HG03520 (cell line): ENCODE measurements around the gene NUDCD2.
"Not testable (repeated sequence)": the region's sequence is repeated elsewhere in the genome, so short reads cannot be mapped to it uniquely, and the experiment has no call there.

Source experiments
- ATAC-seq: cut with Tn5 transposase; IDR thresholded peaks from one replicate; pipeline ENCODE4 v1.9.1; 2021; ENCODE audit warnings: mild to moderate bottlenecking, moderate library complexity; ENCODE audit not compliant: unreplicated experiment

The NUDCD2 gene

DNA sequence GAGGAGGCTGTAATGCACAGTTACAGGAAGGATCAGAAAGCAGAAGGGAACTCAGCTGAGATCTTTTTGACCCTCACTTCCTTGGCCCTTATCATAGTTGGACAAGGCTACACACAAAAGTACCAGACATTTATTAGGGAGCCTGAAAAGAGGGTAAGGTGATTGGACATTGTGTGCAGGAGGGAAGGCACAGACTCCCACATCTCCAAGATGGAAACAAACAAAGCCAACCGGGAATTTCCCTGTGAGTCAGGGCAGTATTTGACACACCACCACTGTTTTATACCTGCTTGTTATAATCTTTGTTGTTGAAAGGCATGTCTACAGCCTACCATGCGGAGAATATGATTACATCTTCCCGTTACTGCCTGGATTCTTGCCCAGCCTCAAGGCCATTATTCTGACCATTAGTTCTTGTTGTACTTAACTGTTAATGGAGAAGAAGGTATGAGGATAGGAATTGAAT, 25.5 kb downstream of the NUDCD2 start:
- ATAC-seq = no peak

DNA sequence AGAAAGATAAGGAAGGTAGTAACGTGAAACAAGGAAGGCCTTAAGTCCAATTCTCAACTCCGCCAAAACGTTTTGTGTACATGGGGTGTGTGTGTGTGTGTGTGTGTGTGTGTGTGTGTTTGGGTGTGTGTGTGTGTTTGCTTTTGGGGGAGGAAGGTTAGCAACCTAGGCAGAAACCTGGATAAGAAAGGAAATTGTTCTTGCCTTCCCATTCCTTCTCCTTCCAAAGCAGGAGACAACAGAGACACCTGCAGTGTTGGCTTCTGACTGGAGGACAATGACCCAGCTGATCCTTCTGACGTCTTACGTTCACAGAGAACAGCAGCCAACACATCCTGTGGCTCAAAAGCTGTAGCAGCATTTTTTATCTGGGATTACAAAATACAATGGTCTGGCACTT, 26.6 kb downstream of the NUDCD2 start:
- no peak for ATAC-seq

GRCh38 chr5:163432544-163432943, 27.4 kb downstream of the NUDCD2 start:
- ATAC-seq = no peak

- not testable (repeated sequence) for ATAC-seq
Observed at GRCh38 chr5:163426128-163426527, 33.8 kb downstream of the NUDCD2 start.

- no peak for ATAC-seq
Observed at GRCh38 chr5:163424836-163425235, 35.1 kb downstream of the NUDCD2 start.

DNA sequence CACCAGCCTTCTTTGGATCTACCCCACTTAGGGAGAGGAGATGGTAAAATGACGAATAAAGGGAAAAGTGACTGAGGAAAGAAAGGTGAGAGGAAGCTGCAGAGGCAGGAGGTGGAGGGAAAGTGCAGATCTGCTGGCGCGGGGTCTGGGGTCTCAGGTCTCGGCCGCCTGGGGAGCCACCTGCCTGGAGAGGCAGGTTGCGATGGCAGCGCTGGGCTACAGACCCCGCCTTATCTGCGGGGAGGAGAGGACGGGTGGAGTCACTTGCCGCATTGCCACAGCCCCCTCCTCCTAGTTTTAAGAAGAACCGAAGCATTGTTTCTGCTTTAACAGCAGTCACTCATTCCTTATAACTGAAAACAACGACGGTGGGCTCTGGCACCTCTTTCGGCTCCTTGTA, 44.2 kb downstream of the NUDCD2 start:
- not testable (repeated sequence) for ATAC-seq

- no peak for ATAC-seq
Observed at GRCh38 chr5:163410505-163410904, 49.4 kb downstream of the NUDCD2 start.

- ATAC-seq = no peak
Observed at GRCh38 chr5:163409384-163409783, 50.5 kb downstream of the NUDCD2 start.

DNA sequence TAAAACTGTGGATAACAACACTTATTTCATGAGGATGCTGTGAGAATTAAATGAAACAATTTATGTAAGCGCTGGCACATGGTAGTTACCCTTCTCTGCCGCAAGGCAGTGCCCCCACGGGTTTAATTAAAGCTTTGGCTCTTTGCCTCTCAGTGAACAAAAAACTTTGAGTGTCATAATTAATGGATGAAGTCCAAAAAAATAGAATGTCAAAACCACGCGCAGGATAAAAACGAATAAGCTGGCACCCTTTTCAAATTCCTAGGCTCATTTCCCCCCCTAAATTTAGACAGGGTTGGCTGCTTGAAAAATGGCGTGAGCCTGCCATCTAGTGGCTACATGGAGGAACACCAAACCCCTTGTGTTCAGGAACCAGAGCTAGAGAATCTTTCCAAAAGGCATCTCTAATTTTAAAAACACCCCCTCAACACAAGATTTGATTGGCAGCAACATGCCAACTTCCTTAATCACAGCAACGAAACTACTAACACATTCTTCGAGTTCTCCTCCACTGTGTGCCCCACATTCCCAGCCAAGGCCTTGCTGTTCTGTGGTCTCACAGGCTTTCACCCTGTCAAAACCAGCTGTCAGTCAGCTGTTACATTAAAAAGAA, 51.5 kb downstream of the NUDCD2 start:
- peak; percentile 55 for ATAC-seq

DNA sequence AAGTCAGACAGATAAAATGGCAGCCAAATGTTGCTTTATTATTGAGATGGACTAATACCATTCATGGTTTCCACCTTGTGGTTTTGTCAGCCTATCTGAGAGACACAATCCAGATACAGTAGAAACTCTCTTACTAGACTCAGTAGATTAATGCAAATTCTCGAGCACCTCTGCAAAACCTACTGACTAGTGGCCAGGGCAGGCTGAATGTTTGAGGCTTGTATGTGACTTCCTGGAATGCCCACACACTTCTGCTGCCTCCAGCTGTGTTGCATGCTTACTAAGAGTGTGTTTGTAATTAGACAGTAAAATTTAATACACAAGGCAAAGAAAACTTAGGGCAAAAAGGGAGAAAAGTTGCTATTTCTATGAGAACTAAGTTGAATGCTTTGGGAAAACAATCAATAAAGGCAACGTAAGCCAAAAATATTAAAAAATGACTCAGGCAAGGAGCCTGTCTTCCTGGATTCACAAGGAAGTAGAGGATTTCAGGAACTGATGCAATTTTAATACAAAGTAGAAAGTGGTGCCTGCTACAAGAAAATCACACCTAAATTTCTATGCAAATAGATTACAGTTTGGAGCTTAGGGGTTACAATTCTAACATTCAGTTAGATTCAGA, 52.8 kb downstream of the NUDCD2 start:
- peak; percentile 93 for ATAC-seq

GRCh38 chr5:163404364-163405173, 55.3 kb downstream of the NUDCD2 start:
- no peak for ATAC-seq

- no peak for ATAC-seq
Observed at GRCh38 chr5:163402007-163402406, 57.9 kb downstream of the NUDCD2 start.

GRCh38 chr5:163401271-163401670, 58.6 kb downstream of the NUDCD2 start:
- ATAC-seq = no peak

DNA sequence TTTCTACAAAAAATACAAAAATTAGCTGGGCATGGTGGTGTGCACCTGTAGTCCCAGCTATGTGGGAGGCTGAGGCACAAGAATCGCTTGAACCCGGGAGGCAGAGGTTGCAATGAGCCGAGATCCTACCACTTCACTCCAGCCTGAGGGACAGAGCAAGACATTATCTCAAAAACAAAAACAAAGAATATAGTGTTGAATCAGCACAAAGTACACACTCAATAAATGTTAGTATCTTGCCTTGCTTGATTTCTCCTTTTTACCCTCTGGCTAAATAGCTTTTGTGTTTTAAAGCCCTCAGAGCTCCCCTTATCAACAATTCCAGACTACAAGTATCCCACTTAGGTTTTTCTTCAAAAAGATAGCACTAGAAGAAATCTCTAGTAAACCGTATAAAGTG, 60.0 kb downstream of the NUDCD2 start:
- no peak for ATAC-seq

- no peak for ATAC-seq
Observed at GRCh38 chr5:163397354-163397753, 62.5 kb downstream of the NUDCD2 start.

- not testable (repeated sequence) for ATAC-seq
Observed at GRCh38 chr5:163396818-163397340, 63.0 kb downstream of the NUDCD2 start.
